Thyroid gland (tissue), 4 donors: Measurements from ENCODE around the gene CHI3L2.

Experiments used
- CTCF ChIP-seq, 6 experiments: fragments of 200-600 bp in 3 of 6; fragments of 450-650 bp in 3 of 6; sonication (generic) in 3 of 6; IDR thresholded peaks; one replicate each; pipeline ENCODE4 v1.5.1; 2016 to 2019; ENCODE audit warnings: antibody characterized with exemption in 6 of 6, mild to moderate bottlenecking in 2 of 6, inconsistent platforms in 1 of 6, moderate library complexity in 1 of 6
- POLR2A ChIP-seq, 2 donors: fragments of 450-650 bp; IDR thresholded peaks; one replicate each; pipeline ENCODE4 v1.6.1; 2017; ENCODE audit warnings: antibody characterized with exemption in 2 of 2, mild to moderate bottlenecking in 2 of 2, moderate library complexity in 1 of 2

GRCh38 chr1:111225091-111225490 lies 2.4 kb upstream of the CHI3L2 start:
- TF ChIP-seq CTCF (IDR thresholded peaks at IDR 0.05) (no peak), POLR2A (IDR thresholded peaks at IDR 0.05) (no peak)
